Sigmoid colon (tissue), 7 donors: Measurements from ENCODE around the gene FBXO3. TPM values are rescaled to one million over a fixed set of nuclear protein-coding genes. Genes with fewer than 3 reads are reported as not detected.

ENCODE experiments used
- DNase-seq: peaks from one replicate; pipeline ENCODE4 v3.0.0-alpha.2; 2019
- H3K27ac ChIP-seq, 4 donors: fragments of 200-600 bp; sonication (generic); one replicate each; pipeline ENCODE4 v1.5.1; 2016 to 2019; ENCODE audit warnings: mild to moderate bottlenecking in 1 of 4
- H3K27me3 ChIP-seq, 3 donors: fragments of 200-600 bp; sonication (generic); one replicate each; pipeline ENCODE4 v1.5.1; 2019; ENCODE audit warnings: mild to moderate bottlenecking in 1 of 3
- H3K36me3 ChIP-seq, 4 donors: fragments of 200-600 bp; sonication (generic); one replicate each; pipeline ENCODE4 v1.5.1; 2016 to 2019
- H3K4me1 ChIP-seq, 4 donors: fragments of 200-600 bp; sonication (generic); one replicate each; pipeline ENCODE4 v1.5.1; 2017 to 2019
- H3K4me3 ChIP-seq, 4 donors: fragments of 200-600 bp; sonication (generic); one replicate each; pipeline ENCODE4 v1.5.1; 2017 to 2019; ENCODE audit warnings: mild to moderate bottlenecking in 2 of 4, moderate library complexity in 1 of 4
- H3K9me3 ChIP-seq, 4 donors: fragments of 200-600 bp in 3 of 4; sonication (generic) in 3 of 4; one replicate each; pipeline versions ENCODE4 v1.5.1 to v1.6.1; 2013 to 2019
- CTCF ChIP-seq, 4 experiments: fragments of 450-650 bp in 3 of 4; fragments of 200-600 bp in 1 of 4; IDR thresholded peaks; one replicate each; pipeline ENCODE4 v1.5.1; 2016 to 2019; ENCODE audit warnings: antibody characterized with exemption in 4 of 4, mild to moderate bottlenecking in 3 of 4, moderate library complexity in 2 of 4
- EP300 ChIP-seq, 4 donors: sonication (generic); formaldehyde crosslinking; IDR thresholded peaks; one replicate each; pipeline ENCODE4 v1.6.1; 2017; ENCODE audit warnings: antibody characterized with exemption in 4 of 4
- POLR2A ChIP-seq, 2 donors: fragments of 450-650 bp; IDR thresholded peaks; one replicate each; pipeline ENCODE4 v1.6.1; 2016; ENCODE audit warnings: antibody characterized with exemption in 2 of 2, mild to moderate bottlenecking in 2 of 2, moderate library complexity in 2 of 2
- POLR2AphosphoS5 ChIP-seq, 4 donors: sonication (generic); formaldehyde crosslinking; IDR thresholded peaks; one replicate each; pipeline ENCODE4 v1.6.1; 2017; ENCODE audit warnings: antibody characterized with exemption in 4 of 4
- WGBS, 2 donors: extraction: QIAGEN DNeasy Blood & Tissue Kit; methylation state at CpG; one replicate each; pipeline ENCODE4 v1.1.7; 2013; 5-methylcytosine and 5-hydroxymethylcytosine counted together
- intact Hi-C: fragments of 100-400 bp; cut with DNase I; formaldehyde crosslinking; loops from one replicate; pipeline ENCODE4 v1.15.1; 2023
- polyA plus RNA-seq, 3 donors: library from polyadenylated mRNA; stranded (reverse); fragments of 200-250 nt; gene quantifications; one replicate each; pipeline ENCODE4 v1.2.3, GENCODE V29; 2013
- total RNA-seq, 4 donors: library from RNA; depleted of rRNA; stranded (reverse); fragments of >200 nt; gene quantifications; one replicate each; pipeline ENCODE4 v1.1.0, GENCODE V29; 2016
- donor health status: healthy with polysubstance abuse.
- donor health status: Bipolar disorder and iron deficiency.
- donor health status: healthy.

The FBXO3 gene
- total and polyA plus RNA-seq, 7 donors, result 20.2 to 53.5 (median 36.8) TPM

- no peaks in the 10 kb centered on the region for H3K4me1 ChIP-seq
- WGBS, 2 donors, result 58 to 65% methylated on average over 2 of the region's 2 CpGs
- H3K9me3 ChIP-seq, result no peaks in the 10 kb centered on the region
- DNase-seq, result no peak
- H3K27ac ChIP-seq, result no peak overlapping the region
- intact Hi-C loops, result no loop called here
- no peaks in the 10 kb centered on the region for H3K36me3 ChIP-seq
- H3K27me3 ChIP-seq, result no peaks in the 10 kb centered on the region
- no peak for TF ChIP-seq POLR2A (IDR thresholded peaks at IDR 0.05)
- TF ChIP-seq CTCF (IDR thresholded peaks at IDR 0.05), result no peak
- TF ChIP-seq EP300 (IDR thresholded peaks at IDR 0.05), result no peak
- no peak for TF ChIP-seq POLR2AphosphoS5 (IDR thresholded peaks at IDR 0.05)
- no peak overlapping the region for H3K4me3 ChIP-seq
Measured at GRCh38 chr11:33787076-33787475, 12.8 kb upstream of the FBXO3 start.

- Histone ChIP-seq H3K4me1 (no peaks in the 10 kb centered on the region), H3K4me3 (no peak overlapping the region), H3K9me3 (no peaks in the 10 kb centered on the region), H3K36me3 (no peaks in the 10 kb centered on the region), H3K27me3 (no peaks in the 10 kb centered on the region), H3K27ac (no peak overlapping the region)
- WGBS, 2 donors, result 59 to 85% methylated on average over 3 of the region's 3 CpGs
- TF ChIP-seq CTCF (IDR thresholded peaks at IDR 0.05), result no peak
- no peak for TF ChIP-seq POLR2A (IDR thresholded peaks at IDR 0.05)
- no peak for TF ChIP-seq EP300 (IDR thresholded peaks at IDR 0.05)
- TF ChIP-seq POLR2AphosphoS5 (IDR thresholded peaks at IDR 0.05), result no peak
- no peak for DNase-seq
- intact Hi-C loops, result no loop called here
Measured at GRCh38 chr11:33785609-33786008, 11.3 kb upstream of the FBXO3 start.

GRCh38 chr11:33779849-33780528 lies 5.7 kb upstream of the FBXO3 start:
- H3K27ac ChIP-seq, result peak overlapping the region in 2 of 4 donors; percentile 53 to 62
- H3K36me3 ChIP-seq, result no peaks in the 10 kb centered on the region
- 70 to 78% methylated on average over 7 of the region's 7 CpGs for WGBS, 2 donors
- intact Hi-C loops, result loop anchor here (10.0 kb wide), 1 partner anchor 275 kb away; the partner anchor contains the start of gene CAPRIN1
- no peak overlapping the region for H3K4me3 ChIP-seq
- DNase-seq, result no peak
- TF ChIP-seq POLR2AphosphoS5 (IDR thresholded peaks at IDR 0.05) (no peak), EP300 (IDR thresholded peaks at IDR 0.05) (no peak), POLR2A (IDR thresholded peaks at IDR 0.05) (no peak), CTCF (IDR thresholded peaks at IDR 0.05) (no peak)
- H3K9me3 ChIP-seq, result no peaks in the 10 kb centered on the region
- H3K27me3 ChIP-seq, result no peaks in the 10 kb centered on the region
- H3K4me1 ChIP-seq, result peaks cover 0 to 30% (median 17%) of the 10 kb centered on the region in 4 donors

- H3K4me3 ChIP-seq, result no peak overlapping the region
- H3K27me3 ChIP-seq, result no peaks in the 10 kb centered on the region
- H3K27ac ChIP-seq, result no peak overlapping the region
- TF ChIP-seq POLR2A (IDR thresholded peaks at IDR 0.05), result no peak
- TF ChIP-seq CTCF (IDR thresholded peaks at IDR 0.05), result no peak
- no peak for TF ChIP-seq EP300 (IDR thresholded peaks at IDR 0.05)
- no peak for TF ChIP-seq POLR2AphosphoS5 (IDR thresholded peaks at IDR 0.05)
- H3K36me3 ChIP-seq, result no peaks in the 10 kb centered on the region
- WGBS, 2 donors, result 52 to 55% methylated on average over 5 of the region's 5 CpGs
- H3K9me3 ChIP-seq, result no peaks in the 10 kb centered on the region
- H3K4me1 ChIP-seq, result peaks cover 0 to 35% (median 20%) of the 10 kb centered on the region in 4 donors
- no peak for DNase-seq
- intact Hi-C loops, result loop anchor here (10.0 kb wide), 1 partner anchor 276 kb away; the partner anchor contains the start of gene CAPRIN1
Measured at GRCh38 chr11:33778675-33779074, 4.4 kb upstream of the FBXO3 start.
